PC-9 (cell line): ENCODE data around the gene ATP11A. TPM values are rescaled to one million over a fixed set of nuclear protein-coding genes. Genes with fewer than 3 reads are reported as not detected.

Experiments
- BruUV-seq: library from RNA; stranded (reverse); fragments of 400-500 nt; replicated peaks from 2 replicates; lab custom pipeline; 2021; lab: Mats Ljungman, UMichigan
- CTCF ChIA-PET: fragments of 300-600 bp; sonication (Branson Sonifier 250); formaldehyde crosslinking; loops from one replicate; lab custom pipeline; 2022; ENCODE audit warnings: antibody characterized with exemption; lab: Charles Lee
- POLR2A ChIA-PET: fragments of 300-600 bp; sonication (Branson Sonifier 250); formaldehyde crosslinking; loops from one replicate; lab custom pipeline; 2022; ENCODE audit warnings: antibody characterized with exemption; ENCODE audit not compliant: unreplicated experiment; lab: Charles Lee
- DNase-seq, 2 experiments: peaks; one replicate each; pipeline versions ENCODE4 v3.0.0 to v3.0.0-alpha.2; 2015 to 2022; ENCODE audit warnings: mixed read lengths in 1 of 2
- H2AFZ ChIP-seq: fragments of 200-600 bp; sonication (generic); 2 replicates; pipeline ENCODE4 v1.8.1; 2017; ENCODE audit warnings: antibody characterized with exemption
- H3F3A ChIP-seq: fragments of 200-600 bp; sonication (generic); 2 replicates; pipeline ENCODE4 v1.8.1; 2017; ENCODE audit warnings: antibody characterized with exemption, mild to moderate bottlenecking, low read depth; ENCODE audit not compliant: insufficient read depth
- H3K27ac ChIP-seq: fragments of 200-600 bp; sonication (generic); 2 replicates; pipeline ENCODE4 v1.6.1; 2016; ENCODE audit warnings: mixed run types
- H3K27me3 ChIP-seq: fragments of 200-600 bp; sonication (generic); 2 replicates; pipeline ENCODE4 v1.6.1; 2016; ENCODE audit warnings: low read depth, mixed run types; ENCODE audit not compliant: insufficient read depth
- H3K36me3 ChIP-seq: fragments of 200-600 bp; sonication (generic); 2 replicates; pipeline ENCODE4 v1.6.1; 2016; ENCODE audit warnings: low read depth, mixed run types
- H3K4me1 ChIP-seq: fragments of 200-600 bp; sonication (generic); replicated peaks from 2 replicates; pipeline ENCODE4 v1.6.1; 2016; ENCODE audit warnings: mixed run types; ENCODE audit not compliant: insufficient read depth
- H3K4me2 ChIP-seq: fragments of 200-600 bp; sonication (generic); 2 replicates; pipeline ENCODE4 v1.6.1; 2017; ENCODE audit warnings: mixed run types
- H3K4me3 ChIP-seq: fragments of 200-600 bp; sonication (generic); 2 replicates; pipeline ENCODE4 v1.6.1; 2016; ENCODE audit warnings: mixed run types
- H3K79me2 ChIP-seq: fragments of 200-600 bp; sonication (generic); 2 replicates; pipeline ENCODE4 v1.6.1; 2017; ENCODE audit warnings: low read depth, mixed run types
- H3K9me2 ChIP-seq: fragments of 200-600 bp; sonication (generic); 2 replicates; pipeline ENCODE4 v1.8.1; 2017; ENCODE audit warnings: mild to moderate bottlenecking; ENCODE audit not compliant: insufficient read depth
- H3K9me3 ChIP-seq: fragments of 200-600 bp; sonication (generic); 2 replicates; pipeline ENCODE4 v1.8.1; 2016; ENCODE audit warnings: low read depth; ENCODE audit not compliant: insufficient read depth
- H4K20me1 ChIP-seq: fragments of 200-600 bp; sonication (generic); 2 replicates; pipeline ENCODE4 v1.8.1; 2017; ENCODE audit not compliant: insufficient read depth
- CTCF ChIP-seq: fragments of 200-600 bp; sonication (generic); conservative IDR thresholded peaks from 2 replicates; pipeline ENCODE4 v1.6.1; 2017; ENCODE audit warnings: mixed run types, antibody characterized with exemption, mild to moderate bottlenecking, moderate library complexity
- EZH2 ChIP-seq: fragments of 200-600 bp; sonication (generic); IDR thresholded peaks from 2 replicates; pipeline ENCODE4 v1.8.0; 2017; ENCODE audit warnings: antibody characterized with exemption, low read depth
- intact Hi-C: fragments of 100-400 bp; cut with micrococcal nuclease; formaldehyde crosslinking; loops from one replicate; pipeline ENCODE4 v1.10.0; 2022; ENCODE audit not compliant: unreplicated experiment
- total RNA-seq: library from RNA; stranded (reverse); gene quantifications from 2 replicates; pipeline ENCODE4 v1.2.3, GENCODE V29; 2021

Gene ATP11A
- total RNA-seq, 1 experiment from 2014 or later = 92.2 TPM

GRCh38 chr13:112752711-112753541 is 63.1 kb downstream of the ATP11A start:
- ChIA-PET POLR2A (no interaction called here), CTCF (no interaction called here)
- H4K20me1 ChIP-seq = peaks cover 31% of the 10 kb centered on the region
- 0 out of 2 replicates have a peak, but pooled peaks cover 6% of the 10 kb centered on the region for H3F3A ChIP-seq
- no peaks in the 10 kb centered on the region for H3K9me3 ChIP-seq
- no peak for DNase-seq
- H3K4me1 ChIP-seq = no peaks in the 10 kb centered on the region
- H3K36me3 ChIP-seq = no peaks in the 10 kb centered on the region
- no peak overlapping the region for H3K4me2 ChIP-seq
- H3K27me3 ChIP-seq = no peaks in the 10 kb centered on the region
- BruUV-seq = no TSS peak
- no peak overlapping the region for H3K4me3 ChIP-seq
- peaks cover 48% of the 10 kb centered on the region for H3K79me2 ChIP-seq
- intact Hi-C loops = no loop called here
- no peak overlapping the region for H3K27ac ChIP-seq
- no peaks in the 10 kb centered on the region for H3K9me2 ChIP-seq
- no peak for TF ChIP-seq CTCF
- no peak for TF ChIP-seq EZH2
- H2AFZ ChIP-seq = no peak overlapping the region

- CTCF ChIA-PET = no interaction called here
- no peaks in the 10 kb centered on the region for H3K4me1 ChIP-seq
- H3K4me2 ChIP-seq = no peak overlapping the region
- no peaks in the 10 kb centered on the region for H3F3A ChIP-seq
- no TSS peak for BruUV-seq
- H3K9me3 ChIP-seq = no peaks in the 10 kb centered on the region
- no peak for DNase-seq
- no peak overlapping the region for H3K4me3 ChIP-seq
- peaks cover 24% of the 10 kb centered on the region for H4K20me1 ChIP-seq
- no peak overlapping the region for H2AFZ ChIP-seq
- H3K9me2 ChIP-seq = no peaks in the 10 kb centered on the region
- POLR2A ChIA-PET = interaction anchor here (0.6 kb wide), 1 partner anchor 24 kb away, joined by 6 read pairs; no protein-coding TSS in a partner anchor
- no peaks in the 10 kb centered on the region for H3K27me3 ChIP-seq
- H3K79me2 ChIP-seq = peaks cover 39% of the 10 kb centered on the region
- no peak overlapping the region for H3K27ac ChIP-seq
- intact Hi-C loops = no loop called here
- no peaks in the 10 kb centered on the region for H3K36me3 ChIP-seq
- TF ChIP-seq EZH2 = no peak
- no peak for TF ChIP-seq CTCF
Observed at GRCh38 chr13:112753833-112754232, 64.0 kb downstream of the ATP11A start.

- Histone ChIP-seq H3K79me2 (peaks cover 36% of the 10 kb centered on the region), H3K9me3 (no peaks in the 10 kb centered on the region), H3K4me2 (no peak overlapping the region), H3K4me3 (no peak overlapping the region), H3K27me3 (no peaks in the 10 kb centered on the region), H3F3A (no peaks in the 10 kb centered on the region), H4K20me1 (peaks cover 22% of the 10 kb centered on the region), H3K27ac (no peak overlapping the region), H2AFZ (no peak overlapping the region), H3K9me2 (no peaks in the 10 kb centered on the region), H3K36me3 (no peaks in the 10 kb centered on the region), H3K4me1 (0 out of 2 replicates have a peak, but pooled peaks cover 2% of the 10 kb centered on the region)
- no peak for DNase-seq
- intact Hi-C loops = no loop called here
- TF ChIP-seq EZH2 (no peak), CTCF (no peak)
- CTCF ChIA-PET = no interaction called here
- POLR2A ChIA-PET = no interaction called here
- BruUV-seq = no TSS peak
Observed at GRCh38 chr13:112754281-112755025, 64.6 kb downstream of the ATP11A start.
